NCI-H510A treated with DMSO at 0.1 percent for 48 hours (cell line): ENCODE data around the gene UBE2D2.

ENCODE experiments used
- DNase-seq: peaks from one replicate; lab custom pipeline; 2025; lab: John Stamatoyannopoulos, UW

UBE2D2 gene

GRCh38 chr5:139648205-139649081 is 87.3 kb downstream of the UBE2D2 start, which contains the start of gene CXXC5:
Gene CXXC5 (plus strand): TSS chr5:139648349. CDS start chr5:139680524, 32,175 bp downstream.
- peak; percentile 57 for DNase-seq

GRCh38 chr5:139649082-139649991 is 88.2 kb downstream of the UBE2D2 start:
- DNase-seq, result no peak

- DNase-seq, result no peak
Observed at GRCh38 chr5:139650031-139650688, 89.0 kb downstream of the UBE2D2 start.

- DNase-seq, result no peak
Observed at GRCh38 chr5:139650689-139651042, 89.5 kb downstream of the UBE2D2 start.

GRCh38 chr5:139651043-139651834 is 90.1 kb downstream of the UBE2D2 start:
- no peak for DNase-seq

- DNase-seq, result no peak
Observed at GRCh38 chr5:139651853-139652787, 91.0 kb downstream of the UBE2D2 start.

GRCh38 chr5:139652788-139653241 is 91.7 kb downstream of the UBE2D2 start:
- DNase-seq, result no peak

GRCh38 chr5:139653616-139654015 is 92.5 kb downstream of the UBE2D2 start:
- no peak for DNase-seq

GRCh38 chr5:139654464-139654863 is 93.3 kb downstream of the UBE2D2 start:
- no peak for DNase-seq

GRCh38 chr5:139654871-139655491 is 93.8 kb downstream of the UBE2D2 start:
- DNase-seq, result no peak

- no peak for DNase-seq
Observed at GRCh38 chr5:139655727-139656271, 94.7 kb downstream of the UBE2D2 start.

GRCh38 chr5:139657363-139658321 is 96.5 kb downstream of the UBE2D2 start:
- DNase-seq, result no peak

GRCh38 chr5:139658501-139658927 is 97.4 kb downstream of the UBE2D2 start:
- no peak for DNase-seq

- DNase-seq, result no peak
Observed at GRCh38 chr5:139658928-139659667, 98.0 kb downstream of the UBE2D2 start.

GRCh38 chr5:139659695-139660101 is 98.6 kb downstream of the UBE2D2 start:
- DNase-seq, result no peak

GRCh38 chr5:139660105-139660922 is 99.2 kb downstream of the UBE2D2 start:
- DNase-seq, result peak; percentile 12
